Superior temporal gyrus (tissue), 1 donor: ENCODE measurements around the gene CTF1.
A peak's percentile ranks its signal among the peaks of the same experiment; 100 is the strongest.
"Not testable (repeated sequence)": the region's sequence is repeated elsewhere in the genome, so short reads cannot be mapped to it uniquely, and the experiment has no call there.

Experiments
- DNase-seq: peaks from one replicate; pipeline ENCODE4 v3.0.0-alpha.2; 2016; ENCODE audit errors: extremely low spot score

CTF1 gene

DNA sequence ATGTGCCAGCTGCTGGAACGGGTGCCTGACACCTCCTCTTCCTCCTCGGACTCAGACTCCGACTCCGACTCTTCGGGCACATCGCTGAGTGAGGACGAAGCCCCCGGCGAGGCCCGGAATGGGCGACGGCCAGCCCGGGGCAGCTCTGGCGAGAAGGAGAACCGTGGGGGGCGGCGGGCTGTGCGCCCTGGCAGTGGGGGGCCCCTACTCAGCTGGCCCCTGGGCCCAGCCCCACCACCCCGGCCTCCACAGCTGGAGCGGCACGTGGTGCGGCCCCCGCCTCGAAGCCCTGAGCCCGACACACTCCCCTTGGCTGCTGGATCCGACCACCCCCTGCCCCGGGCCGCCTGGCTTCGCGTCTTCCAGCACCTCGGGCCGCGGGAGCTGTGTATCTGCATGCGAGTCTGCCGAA, 33.8 kb downstream of the CTF1 start:
- DNase-seq, result no peak

DNA sequence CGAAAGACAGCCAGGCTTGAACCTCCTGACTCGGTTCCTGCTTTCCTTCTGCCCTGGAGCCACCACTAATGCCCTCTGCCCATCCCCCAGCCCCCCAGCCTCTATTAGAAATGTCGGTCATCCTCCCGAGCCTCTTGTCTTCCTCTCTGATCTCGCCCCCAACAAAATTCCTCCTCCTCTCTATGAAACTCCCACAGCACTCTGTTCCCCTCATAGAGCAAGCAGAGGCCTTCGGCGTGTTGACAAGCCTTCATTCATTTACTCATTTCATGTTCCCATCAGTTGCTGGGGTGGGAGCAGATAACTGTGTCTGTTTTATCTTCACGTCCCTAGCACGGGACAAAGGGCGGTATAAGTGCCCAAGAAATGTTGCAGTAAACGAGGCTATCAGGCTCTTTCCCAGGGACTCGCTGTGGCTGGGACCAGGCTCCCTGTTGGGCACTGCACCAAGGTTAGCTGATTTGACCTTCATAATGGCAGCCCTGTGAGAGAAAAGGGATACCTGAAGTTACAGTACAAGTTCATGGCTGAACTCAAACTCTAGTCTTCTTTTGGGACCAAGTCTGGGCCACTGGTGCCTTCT, 34.7 kb downstream of the CTF1 start:
- no peak for DNase-seq

- DNase-seq, result peak; percentile 52
Measured at GRCh38 chr16:30934827-30935557, 38.6 kb downstream of the CTF1 start.

- no peak for DNase-seq
Measured at GRCh38 chr16:30937692-30938091, 41.3 kb downstream of the CTF1 start.

- DNase-seq, result not testable (repeated sequence)
Measured at GRCh38 chr16:30939571-30939970, 43.2 kb downstream of the CTF1 start.

- peak; percentile 61 for DNase-seq
Measured at GRCh38 chr16:30941600-30942425, 45.4 kb downstream of the CTF1 start.

- DNase-seq, result no peak
Measured at GRCh38 chr16:30942426-30942806, 46.0 kb downstream of the CTF1 start.

- no peak for DNase-seq
Measured at GRCh38 chr16:30944352-30944751, 47.9 kb downstream of the CTF1 start.

DNA sequence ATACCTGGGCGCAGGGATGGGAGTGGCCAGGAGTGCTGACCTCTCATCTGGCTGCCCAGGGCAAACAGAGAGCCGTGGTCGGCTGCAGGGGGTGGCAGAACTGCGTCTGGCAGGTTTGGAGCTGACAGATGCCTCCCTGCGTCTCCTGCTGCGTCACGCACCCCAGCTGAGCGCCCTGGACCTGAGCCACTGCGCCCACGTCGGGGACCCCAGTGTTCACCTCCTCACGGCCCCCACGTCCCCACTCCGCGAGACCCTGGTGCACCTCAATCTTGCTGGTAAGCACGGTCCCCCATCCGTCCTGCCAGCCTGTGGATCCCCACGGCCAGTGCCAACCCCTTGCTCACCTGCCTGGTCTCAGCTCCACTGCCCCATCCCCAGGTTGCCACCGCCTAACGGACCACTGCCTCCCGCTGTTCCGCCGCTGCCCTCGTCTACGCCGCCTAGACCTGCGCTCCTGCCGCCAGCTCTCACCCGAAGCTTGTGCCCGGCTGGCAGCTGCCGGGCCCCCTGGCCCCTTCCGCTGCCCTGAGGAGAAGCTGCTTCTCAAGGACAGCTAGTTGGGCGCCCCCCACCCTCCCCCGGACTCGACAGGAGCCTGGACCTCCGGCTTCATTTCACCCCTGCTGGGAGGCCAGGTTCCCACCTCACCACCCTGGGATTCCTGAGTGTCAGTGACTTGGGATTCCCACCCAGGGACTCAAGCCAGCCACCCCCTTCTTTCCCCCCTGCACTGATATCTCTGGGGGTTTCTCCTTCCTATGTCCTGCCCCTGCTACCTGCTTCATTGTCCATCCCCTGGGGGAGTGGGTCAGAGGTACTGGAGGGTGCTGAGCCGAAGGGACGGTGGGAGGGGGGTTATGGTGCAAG, 50.5 kb downstream of the CTF1 start:
- DNase-seq, result no peak

DNA sequence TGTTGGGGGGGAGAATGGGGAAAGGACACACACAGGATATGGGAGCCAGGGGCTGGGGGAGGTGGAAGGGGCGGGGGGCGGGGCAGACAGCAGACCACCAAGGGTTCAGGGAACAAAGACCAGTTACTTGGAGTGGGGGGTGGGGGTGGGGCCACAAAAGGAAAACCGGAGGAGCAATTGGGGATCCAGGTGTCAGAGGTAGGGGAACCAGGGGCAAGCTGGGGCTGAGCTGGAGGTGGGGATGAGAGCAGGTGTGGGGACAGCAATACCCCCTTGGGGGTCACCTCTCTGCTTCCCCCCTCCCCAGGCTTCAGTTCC, 51.1 kb downstream of the CTF1 start:
- DNase-seq, result no peak

DNA sequence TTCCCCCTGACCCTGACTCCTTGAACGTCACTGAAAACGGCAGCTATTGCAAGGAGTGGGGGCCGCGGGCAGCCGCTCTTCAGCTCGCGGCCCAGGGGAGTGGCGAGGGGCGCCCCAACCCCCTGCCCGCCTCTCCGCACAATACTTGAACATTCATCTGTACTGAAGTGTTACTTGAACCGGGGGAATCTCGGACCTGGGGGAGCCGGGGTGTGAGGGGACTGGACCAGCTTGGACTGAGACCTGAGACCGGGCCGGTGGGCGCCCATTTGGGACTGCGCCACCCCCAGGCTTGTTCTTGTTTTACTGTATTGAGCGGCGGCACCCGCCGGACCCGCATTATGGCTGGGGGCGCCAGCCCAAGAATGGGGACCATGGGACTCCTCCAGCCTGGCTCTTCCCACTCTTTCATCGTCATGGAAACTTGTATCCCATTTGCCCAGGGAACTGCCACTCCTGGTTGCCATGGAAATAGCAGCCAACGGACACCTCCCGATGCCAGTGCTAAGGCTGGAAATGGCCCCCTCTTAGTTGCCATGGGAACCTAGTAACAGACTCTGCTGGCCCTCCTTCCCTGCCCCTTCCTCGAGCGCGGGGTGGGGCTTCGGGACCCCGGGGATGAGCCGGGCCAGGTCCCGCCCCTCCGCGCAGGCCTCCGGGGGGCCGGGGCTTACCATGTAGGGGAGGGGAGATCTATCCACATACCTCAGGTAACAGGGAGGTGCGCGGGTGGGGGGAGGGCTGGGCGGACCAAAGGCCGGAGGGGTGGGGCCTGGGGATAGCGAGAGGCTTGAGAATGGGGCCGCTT, 51.6 kb downstream of the CTF1 start:
- DNase-seq, result peak; percentile 97

- DNase-seq, result peak; percentile 59
Measured at GRCh38 chr16:30948667-30949649, 52.5 kb downstream of the CTF1 start, which contains the start of gene ORAI3. Gene ORAI3, plus strand, starts transcription at chr16:30949068. Its CDS starts 222 bp downstream, at chr16:30949290.

- DNase-seq, result no peak
Measured at GRCh38 chr16:30949650-30950515, 53.5 kb downstream of the CTF1 start.

GRCh38 chr16:30950516-30951065, 54.2 kb downstream of the CTF1 start:
- DNase-seq, result no peak

DNA sequence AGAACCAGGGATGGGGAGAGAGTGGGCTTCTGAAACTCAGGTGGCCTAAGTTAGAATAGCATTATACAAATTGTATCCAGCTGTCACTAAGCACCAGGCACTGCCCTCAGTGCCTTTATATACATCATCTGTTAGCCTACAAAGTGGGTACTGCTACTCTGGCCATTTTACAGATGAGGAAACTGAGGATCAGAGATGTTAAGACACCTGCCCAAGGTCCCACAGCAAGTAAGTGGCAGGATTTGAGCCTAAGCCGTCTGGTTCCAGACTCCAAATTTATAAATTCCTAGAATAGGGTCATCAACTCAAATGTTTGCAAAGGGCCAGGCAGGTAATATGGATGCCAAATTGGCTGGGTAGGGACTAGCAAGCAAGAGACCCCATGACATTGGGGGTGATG, 54.8 kb downstream of the CTF1 start:
- no peak for DNase-seq

- DNase-seq, result no peak
Measured at GRCh38 chr16:30951750-30952149, 55.3 kb downstream of the CTF1 start.

DNA sequence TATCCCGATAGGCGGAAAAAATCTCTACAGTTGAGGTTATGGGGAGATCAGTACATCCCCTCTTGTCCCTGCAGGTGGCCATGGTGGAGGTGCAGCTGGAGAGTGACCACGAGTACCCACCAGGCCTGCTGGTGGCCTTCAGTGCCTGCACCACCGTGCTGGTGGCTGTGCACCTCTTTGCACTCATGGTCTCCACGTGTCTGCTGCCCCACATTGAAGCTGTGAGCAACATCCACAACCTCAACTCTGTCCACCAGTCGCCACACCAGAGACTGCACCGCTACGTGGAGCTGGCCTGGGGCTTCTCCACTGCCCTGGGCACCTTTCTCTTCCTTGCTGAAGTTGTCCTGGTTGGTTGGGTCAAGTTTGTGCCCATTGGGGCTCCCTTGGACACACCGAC, 56.7 kb downstream of the CTF1 start:
- DNase-seq, result no peak
